Measurements from ENCODE around the gene SH3RF3. TPM values are rescaled to one million over a fixed set of nuclear protein-coding genes. Genes with fewer than 3 reads are reported as not detected.

Gene SH3RF3
- total RNA-seq, 1 donor from 2014 or later, result 0.68 TPM

DNA sequence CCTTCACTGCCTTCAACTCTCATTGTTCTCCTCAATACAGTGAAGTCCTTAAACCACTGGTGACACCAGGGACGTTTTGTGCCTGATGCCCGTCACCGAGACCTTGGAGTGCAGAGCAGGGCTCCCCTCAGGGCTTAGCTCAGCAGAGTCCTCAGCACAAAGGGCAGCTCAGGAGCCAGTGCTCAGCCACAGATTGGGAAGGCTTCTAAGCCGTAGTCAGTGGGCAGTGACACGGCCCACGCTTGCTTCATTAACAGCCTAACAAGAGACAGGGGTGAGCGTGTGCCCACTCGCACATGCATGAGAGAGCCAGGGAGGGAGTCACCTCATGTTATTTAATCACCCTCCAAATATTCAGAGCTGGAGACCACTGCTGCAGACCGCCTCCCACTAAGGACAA, 137.5 kb downstream of the SH3RF3 start:
- no peak for ATAC-seq

DNA sequence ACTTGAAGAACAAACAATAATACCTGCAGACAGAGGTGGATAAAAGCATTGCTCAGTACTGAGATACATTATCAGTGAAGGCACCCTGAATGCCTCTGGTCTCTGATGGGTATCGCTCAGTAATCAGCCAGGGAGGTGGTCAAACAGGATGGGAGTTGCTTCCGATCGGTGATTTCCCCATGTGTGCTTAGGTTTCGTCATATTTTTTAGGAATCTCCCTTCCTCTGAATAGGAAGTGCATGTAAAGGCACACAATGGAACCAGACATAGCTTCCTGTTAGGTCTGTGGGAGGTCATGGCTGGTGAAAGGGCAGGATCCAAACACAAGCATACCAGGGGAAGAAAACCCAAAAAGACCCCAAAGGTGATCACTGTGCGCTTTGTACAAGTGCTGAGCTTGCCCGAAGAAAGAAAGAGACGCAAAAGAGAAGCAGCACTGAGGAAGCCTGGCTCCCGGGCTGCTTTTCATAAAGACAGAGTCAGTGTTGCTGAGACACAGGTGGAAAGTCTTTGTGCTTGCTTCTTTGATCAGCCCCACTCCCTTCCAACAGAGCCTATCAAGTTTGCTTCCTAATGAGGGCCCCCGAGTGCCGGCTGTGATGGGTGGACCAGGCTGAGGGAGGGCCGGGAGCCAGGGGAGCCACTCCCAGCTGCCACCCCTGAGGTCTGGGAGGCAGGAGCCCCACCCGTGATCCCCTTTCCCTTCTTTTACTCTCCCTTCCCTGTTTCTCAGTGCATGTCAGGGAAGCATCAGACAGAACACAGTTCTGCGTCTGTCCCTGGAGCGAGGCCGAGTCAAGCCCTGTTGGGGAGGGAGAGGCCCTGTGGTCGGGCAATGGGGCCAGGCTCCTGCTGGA, 138.2 kb downstream of the SH3RF3 start:
- ATAC-seq, result peak; percentile 40

- ATAC-seq, result no peak
Observed at GRCh38 chr2:109268916-109269315, 139.9 kb downstream of the SH3RF3 start.

GRCh38 chr2:109269706-109270504, 140.9 kb downstream of the SH3RF3 start:
- peak; percentile 89 for ATAC-seq

GRCh38 chr2:109270505-109271312, 141.7 kb downstream of the SH3RF3 start:
- peak; percentile 66 for ATAC-seq

DNA sequence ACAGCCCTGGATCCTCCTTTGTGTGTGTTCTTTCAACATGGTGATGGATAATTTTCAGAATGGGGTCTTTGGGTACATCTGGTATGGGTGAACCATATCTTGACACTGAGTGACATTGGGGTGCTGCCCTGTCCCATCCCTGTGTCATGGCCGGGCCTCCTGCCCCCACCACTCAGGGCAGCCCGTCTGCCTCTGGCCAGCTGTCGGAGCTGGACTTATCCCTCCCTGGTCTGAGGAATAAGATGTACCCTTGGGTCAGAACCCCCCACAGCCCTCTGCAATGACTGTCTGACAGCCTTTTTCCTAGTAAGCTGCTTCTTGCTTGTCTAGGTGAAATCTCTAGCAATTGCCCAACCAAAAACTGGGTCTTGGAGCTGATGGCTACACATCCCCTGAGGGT, 142.9 kb downstream of the SH3RF3 start:
- no peak for ATAC-seq

DNA sequence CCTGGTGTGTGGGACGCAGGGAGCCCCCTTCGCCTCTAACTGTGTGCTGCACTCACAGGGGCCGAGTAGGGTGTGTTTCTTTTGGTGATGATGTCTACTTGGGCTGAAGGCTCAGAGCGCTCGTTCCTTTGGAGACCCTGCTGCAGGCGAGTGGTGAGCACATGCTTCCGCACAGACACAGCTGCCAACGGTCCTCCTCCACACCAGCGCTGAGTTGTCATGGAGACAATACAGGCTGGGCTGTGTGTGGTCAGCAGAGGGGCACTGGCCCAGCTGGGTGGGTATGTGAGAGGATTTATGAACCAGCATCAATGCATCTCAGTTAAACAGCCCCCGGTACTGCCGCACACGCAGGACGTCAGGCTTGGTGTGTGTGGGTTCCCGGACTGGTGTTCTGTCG, 143.5 kb downstream of the SH3RF3 start:
- ATAC-seq, result no peak

DNA sequence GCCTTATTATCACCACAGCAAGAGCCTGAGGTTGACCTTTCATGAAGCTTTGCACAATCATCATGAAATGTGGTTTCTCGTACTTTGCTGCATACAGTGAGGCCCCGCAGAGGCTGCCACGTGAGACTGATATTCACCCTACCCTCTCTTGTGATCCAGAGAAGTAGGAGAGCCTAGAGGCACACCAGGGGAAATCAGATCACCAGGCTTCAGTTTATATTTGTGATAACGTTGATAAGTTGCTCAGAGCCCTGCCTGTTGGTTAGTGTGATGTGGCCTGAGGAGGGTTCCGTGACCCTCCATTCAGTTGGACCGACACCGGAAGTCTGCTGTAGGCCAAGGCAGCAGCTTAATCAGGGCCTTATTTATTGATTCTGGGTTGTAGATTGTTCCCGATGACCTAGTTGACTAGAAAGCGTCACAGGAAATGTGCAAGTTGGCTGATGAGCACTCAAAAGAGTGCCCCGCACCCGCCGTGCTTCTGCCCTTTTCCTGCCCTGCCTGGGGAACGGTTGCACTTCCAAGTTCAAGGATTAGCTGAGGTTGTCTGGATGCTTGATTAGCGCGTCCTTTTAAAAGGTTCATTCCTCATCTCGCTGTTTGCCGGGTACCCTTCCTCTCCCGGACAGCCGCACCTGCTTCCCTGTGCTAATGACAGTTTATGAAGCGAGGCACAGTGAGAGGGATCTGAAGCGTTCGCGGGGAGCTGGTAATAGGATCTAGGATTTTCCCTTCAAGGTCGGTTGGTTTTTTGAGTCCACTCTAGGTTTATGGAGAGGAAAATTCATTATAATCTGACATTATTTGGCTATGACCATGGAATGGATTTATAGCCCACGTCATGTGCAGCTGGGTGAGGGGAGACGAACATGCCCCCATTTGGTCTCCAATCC, 146.4 kb downstream of the SH3RF3 start:
- no peak for ATAC-seq

DNA sequence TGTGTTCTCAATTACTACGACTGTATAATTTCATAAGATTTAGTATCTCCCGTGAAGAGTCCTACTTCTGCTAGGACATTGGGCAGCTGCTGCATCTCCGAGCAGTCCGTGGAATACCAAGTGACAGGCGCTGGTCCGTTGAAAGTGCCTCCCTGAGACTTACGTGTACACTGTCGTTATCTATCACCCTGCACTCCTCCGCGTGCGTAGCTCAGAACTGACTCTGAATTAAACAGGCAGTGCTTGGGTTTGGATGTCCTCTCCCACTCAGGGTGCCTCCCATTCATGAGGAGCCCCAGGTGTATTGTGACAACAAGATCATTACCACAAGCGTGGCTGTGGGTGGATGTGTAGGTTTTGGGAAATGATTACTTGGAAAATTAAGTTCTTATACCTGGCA, 148.4 kb downstream of the SH3RF3 start:
- no peak for ATAC-seq

GRCh38 chr2:109279243-109279860, 150.3 kb downstream of the SH3RF3 start:
- ATAC-seq, result no peak

DNA sequence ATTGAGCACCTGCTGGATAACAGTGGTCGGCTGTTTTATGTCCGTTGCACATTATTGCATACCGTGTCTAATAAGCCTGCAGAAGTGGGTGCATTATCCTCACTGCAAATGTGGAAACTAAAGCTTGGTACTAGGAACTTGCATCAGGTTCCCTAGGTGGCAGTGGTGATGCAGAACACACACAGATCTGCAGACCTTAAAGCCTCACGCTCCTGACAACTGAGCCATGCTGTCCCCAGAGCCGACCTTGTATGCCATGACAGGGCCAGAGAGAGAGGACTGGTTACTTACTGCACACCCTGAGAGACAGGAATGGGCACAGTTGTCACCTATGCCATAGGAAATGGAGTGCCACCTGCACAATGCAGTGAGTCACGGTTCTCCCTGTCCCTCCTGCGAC, 151.8 kb downstream of the SH3RF3 start:
- ATAC-seq, result no peak

GRCh38 chr2:109282360-109282759, 153.4 kb downstream of the SH3RF3 start:
- no peak for ATAC-seq

DNA sequence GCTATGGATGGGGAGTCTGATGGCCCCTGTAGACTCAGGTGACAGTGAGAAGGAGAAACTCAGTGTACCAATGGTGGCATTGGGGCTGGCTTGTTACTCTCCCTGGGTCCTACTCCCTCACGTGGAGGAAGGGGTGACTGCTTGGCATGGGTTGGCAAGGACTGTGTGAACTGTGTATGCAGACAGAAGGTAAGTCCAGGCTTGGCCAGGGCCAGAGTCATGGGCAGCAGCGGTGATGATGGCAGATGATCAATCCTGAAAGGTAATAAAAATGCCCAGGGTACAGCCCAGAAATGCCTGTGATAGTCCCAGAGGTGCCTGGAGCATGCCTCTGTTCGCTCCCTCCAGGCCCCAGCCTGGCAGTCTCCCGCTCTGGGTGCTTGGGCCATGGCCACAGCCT, 153.9 kb downstream of the SH3RF3 start:
- ATAC-seq, result no peak

DNA sequence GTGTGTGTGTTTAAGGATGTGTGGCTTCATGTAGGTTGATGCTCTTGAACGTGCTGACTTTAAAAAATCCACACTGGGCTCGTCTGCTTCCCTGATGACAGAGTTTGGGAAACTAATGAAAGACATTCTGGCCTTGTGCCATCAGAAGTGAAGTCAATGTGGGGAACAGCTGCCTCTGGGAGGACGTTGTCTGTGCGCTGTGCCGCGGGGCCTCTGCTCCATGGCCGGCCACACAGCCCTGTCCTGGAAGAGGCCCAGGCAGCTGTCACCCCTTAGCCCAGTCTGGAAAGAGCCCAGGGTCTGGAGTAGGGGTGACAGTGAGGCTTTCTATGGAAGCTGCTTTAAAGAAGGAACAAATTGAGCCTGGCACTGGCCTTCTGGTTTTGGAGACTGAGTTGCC, 155.8 kb downstream of the SH3RF3 start:
- peak; percentile 30 for ATAC-seq

GRCh38 chr2:109285244-109285651, 156.2 kb downstream of the SH3RF3 start:
- ATAC-seq, result peak; percentile 75

GRCh38 chr2:109287413-109287812, 158.4 kb downstream of the SH3RF3 start:
- ATAC-seq, result no peak

GRCh38 chr2:109287838-109288237, 158.8 kb downstream of the SH3RF3 start:
- no peak for ATAC-seq

DNA sequence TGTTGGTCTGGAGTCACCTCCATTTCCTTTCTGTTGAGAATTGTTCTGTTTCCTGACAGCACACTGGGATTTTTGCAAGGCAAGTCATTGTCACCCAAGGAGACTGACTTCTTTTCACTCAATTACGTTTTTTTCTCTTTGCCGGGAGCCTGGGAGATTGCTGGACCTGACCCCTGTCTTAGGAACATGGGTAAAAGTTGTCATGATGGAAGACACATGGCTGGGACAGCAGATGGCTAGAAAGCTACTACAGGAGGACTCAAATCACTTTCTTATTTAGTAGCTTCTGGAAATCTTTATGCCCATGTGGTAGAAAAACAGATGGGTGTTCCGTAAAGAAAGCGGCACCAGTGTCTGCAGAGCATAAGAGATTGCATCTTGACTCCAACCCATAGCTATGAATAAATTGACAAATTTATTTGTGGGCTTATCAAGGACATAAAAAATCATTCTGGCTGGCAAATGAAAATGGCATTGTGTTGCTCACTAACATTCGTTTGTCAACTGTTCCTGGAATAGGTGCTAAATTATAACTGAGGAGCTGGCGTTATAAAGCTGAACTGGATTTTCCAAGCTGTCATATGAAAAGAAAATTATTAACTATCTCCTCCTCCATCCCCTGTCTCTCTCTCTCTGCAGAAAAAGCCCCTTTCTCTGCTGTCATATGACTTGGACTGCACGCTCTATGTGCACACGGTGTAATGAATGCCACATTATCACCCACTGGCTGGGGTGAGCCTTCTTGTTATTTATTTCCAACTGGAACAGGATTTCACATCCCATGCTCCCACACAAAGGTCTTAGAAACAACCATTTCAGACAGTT, 159.8 kb downstream of the SH3RF3 start:
- ATAC-seq, result no peak

GRCh38 chr2:109289504-109290222, 160.7 kb downstream of the SH3RF3 start:
- no peak for ATAC-seq

All from esophagus mucosa (tissue), 1 donor.